MCF 10A (cell line): ENCODE measurements around the gene CSPG4. TPM values are rescaled to one million over a fixed set of nuclear protein-coding genes. Genes with fewer than 3 reads are reported as not detected.

ENCODE experiments used
- BruUV-seq: library from RNA; stranded (reverse); fragments of 400-500 nt; replicated peaks from 2 replicates; lab custom pipeline; 2021; lab: Mats Ljungman, UMichigan
- CTCF ChIA-PET: fragments of 300-600 bp; sonication (Branson Sonifier 250); formaldehyde crosslinking; extraction: SDS; loops from one replicate; lab custom pipeline; 2021; ENCODE audit warnings: antibody characterized with exemption, inconsistent platforms; lab: Yijun Ruan, JAX
- POLR2A ChIA-PET: fragments of 300-600, 350-650 bp; sonication (Branson Sonifier 250); formaldehyde crosslinking; extraction: SDS; loops from one replicate; lab custom pipeline; 2020; ENCODE audit warnings: antibody characterized with exemption, inconsistent platforms; lab: Yijun Ruan, JAX
- DNase-seq: peaks from one replicate; pipeline ENCODE4 v3.0.0-alpha.2; 2018; ENCODE audit not compliant: unreplicated experiment
- H3K27ac Mint-ChIP-seq: one replicate; pipeline ENCODE4 v1.8.0; 2022; ENCODE audit warnings: mild to moderate bottlenecking, low read depth, mixed read lengths; ENCODE audit not compliant: unreplicated experiment
- H3K27me3 Mint-ChIP-seq: one replicate; pipeline ENCODE4 v1.8.0; 2022; ENCODE audit warnings: mixed read lengths; ENCODE audit not compliant: insufficient read depth, unreplicated experiment
- H3K36me3 Mint-ChIP-seq: one replicate; pipeline ENCODE4 v1.8.0; 2022; ENCODE audit warnings: mild to moderate bottlenecking, moderate library complexity, mixed read lengths; ENCODE audit not compliant: insufficient read depth, unreplicated experiment
- H3K4me1 Mint-ChIP-seq: one replicate; pipeline ENCODE4 v1.8.0; 2022; ENCODE audit warnings: mixed read lengths; ENCODE audit not compliant: insufficient read depth, unreplicated experiment
- H3K4me3 Mint-ChIP-seq: one replicate; pipeline ENCODE4 v1.8.0; 2022; ENCODE audit warnings: mild to moderate bottlenecking, moderate library complexity, mixed read lengths; ENCODE audit not compliant: unreplicated experiment
- H3K9me3 Mint-ChIP-seq: one replicate; pipeline ENCODE4 v1.8.0; 2022; ENCODE audit warnings: mixed read lengths; ENCODE audit not compliant: unreplicated experiment
- intact Hi-C: fragments of 100-400 bp; cut with micrococcal nuclease; formaldehyde crosslinking; loops from 2 replicates; pipeline ENCODE4 v1.14.1; 2022
- total RNA-seq: library from RNA; stranded (reverse); gene quantifications from 2 replicates; pipeline ENCODE4 v1.2.3, GENCODE V29; 2022
- TF ChIP-seq, protein P1 (sequence below): fragments of 200-600 bp; IDR thresholded peaks from one replicate; pipeline ENCODE4 v1.8.0; 2022; ENCODE audit warnings: antibody characterized with exemption, mild to moderate bottlenecking; ENCODE audit not compliant: unreplicated experiment

The CSPG4 gene
- total RNA-seq, 1 experiment from 2014 or later, result 0.21 TPM

- Mint-ChIP-seq H3K36me3 (peaks cover 7% of the 10 kb centered on the region), H3K27ac (peak overlapping the region; percentile 80)
- DNase-seq, result peak; percentile 9
Observed at GRCh38 chr15:75695634-75696310, 16.9 kb downstream of the CSPG4 start.

DNA sequence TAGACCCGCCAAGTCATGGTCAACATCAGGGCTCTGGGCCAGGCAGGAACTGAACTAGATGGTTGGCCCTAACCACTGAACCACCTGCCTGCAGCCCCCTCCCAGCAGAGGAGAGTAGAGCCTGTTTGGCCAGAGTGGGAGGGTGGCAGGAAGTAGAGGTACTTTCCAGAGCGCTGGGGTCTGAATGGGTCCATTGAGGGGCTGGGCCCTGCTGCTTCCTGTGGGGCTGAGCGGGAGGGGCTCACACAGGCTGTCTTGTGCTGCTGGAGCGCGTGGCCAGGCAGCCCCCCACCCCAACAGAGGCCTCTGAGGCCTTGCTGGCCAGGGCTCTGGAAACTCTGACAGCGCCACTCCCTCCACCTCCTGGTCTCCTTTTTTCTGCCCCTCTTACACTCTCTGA, 17.4 kb downstream of the CSPG4 start:
- no TSS peak for BruUV-seq
- CTCF ChIA-PET, result interaction anchor here (0.7 to 2.3 kb wide), 3 partner anchors 11 to 33 kb away, joined by 3 to 17 read pairs (median 4); no protein-coding TSS in a partner anchor
- DNase-seq, result no peak
- H3K36me3 Mint-ChIP-seq, result peaks cover 7% of the 10 kb centered on the region
- no peak overlapping the region for H3K4me3 Mint-ChIP-seq
- H3K27me3 Mint-ChIP-seq, result no peaks in the 10 kb centered on the region
- intact Hi-C loops, result no loop called here
- TF ChIP-seq, protein P1, sequence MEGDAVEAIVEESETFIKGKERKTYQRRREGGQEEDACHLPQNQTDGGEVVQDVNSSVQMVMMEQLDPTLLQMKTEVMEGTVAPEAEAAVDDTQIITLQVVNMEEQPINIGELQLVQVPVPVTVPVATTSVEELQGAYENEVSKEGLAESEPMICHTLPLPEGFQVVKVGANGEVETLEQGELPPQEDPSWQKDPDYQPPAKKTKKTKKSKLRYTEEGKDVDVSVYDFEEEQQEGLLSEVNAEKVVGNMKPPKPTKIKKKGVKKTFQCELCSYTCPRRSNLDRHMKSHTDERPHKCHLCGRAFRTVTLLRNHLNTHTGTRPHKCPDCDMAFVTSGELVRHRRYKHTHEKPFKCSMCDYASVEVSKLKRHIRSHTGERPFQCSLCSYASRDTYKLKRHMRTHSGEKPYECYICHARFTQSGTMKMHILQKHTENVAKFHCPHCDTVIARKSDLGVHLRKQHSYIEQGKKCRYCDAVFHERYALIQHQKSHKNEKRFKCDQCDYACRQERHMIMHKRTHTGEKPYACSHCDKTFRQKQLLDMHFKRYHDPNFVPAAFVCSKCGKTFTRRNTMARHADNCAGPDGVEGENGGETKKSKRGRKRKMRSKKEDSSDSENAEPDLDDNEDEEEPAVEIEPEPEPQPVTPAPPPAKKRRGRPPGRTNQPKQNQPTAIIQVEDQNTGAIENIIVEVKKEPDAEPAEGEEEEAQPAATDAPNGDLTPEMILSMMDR, result no peak
- POLR2A ChIA-PET, result no interaction called here
- no peak overlapping the region for H3K27ac Mint-ChIP-seq
- peaks cover 51% of the 10 kb centered on the region for H3K4me1 Mint-ChIP-seq
- H3K9me3 Mint-ChIP-seq, result no peaks in the 10 kb centered on the region

More at GRCh38 chr15:75695634-75696310, 16.9 kb downstream of the CSPG4 start:
- CTCF ChIA-PET, result interaction anchor here (0.7 to 2.3 kb wide), 4 partner anchors 11 to 90 kb away, joined by 3 to 17 read pairs (median 4); no protein-coding TSS in a partner anchor
- intact Hi-C loops, result no loop called here
- POLR2A ChIA-PET, result interaction anchor here (1.5 kb wide), 1 partner anchor 28 kb away, joined by 3 read pairs; a partner anchor contains a TSS
- no peaks in the 10 kb centered on the region for H3K9me3 Mint-ChIP-seq
- no peaks in the 10 kb centered on the region for H3K27me3 Mint-ChIP-seq
- no TSS peak for BruUV-seq
- TF ChIP-seq, protein P1, result no peak
- H3K4me1 Mint-ChIP-seq, result peaks cover 56% of the 10 kb centered on the region
- H3K4me3 Mint-ChIP-seq, result peak overlapping the region; percentile 13

GRCh38 chr15:75694241-75695182, 18.1 kb downstream of the CSPG4 start:
- H3K4me1 Mint-ChIP-seq, result peaks cover 49% of the 10 kb centered on the region
- ChIA-PET POLR2A (interaction anchor here (0.5 to 1.6 kb wide), 7 partner anchors 29 to 243 kb away, joined by 4 to 8 read pairs (median 4); partner anchors contain the start of genes IMP3 and SIN3A), CTCF (interaction anchor here (0.7 to 2.3 kb wide), 5 partner anchors 10 to 231 kb away, joined by 3 to 17 read pairs (median 5); a partner anchor contains a TSS)
- H3K27ac Mint-ChIP-seq, result peak overlapping the region; percentile 59
- peak overlapping the region; percentile 18 for H3K4me3 Mint-ChIP-seq
- TF ChIP-seq, protein P1, result peak; percentile 46
- peaks cover 7% of the 10 kb centered on the region for H3K36me3 Mint-ChIP-seq
- no peaks in the 10 kb centered on the region for H3K9me3 Mint-ChIP-seq
- peak; percentile 95 for DNase-seq
- H3K27me3 Mint-ChIP-seq, result no peaks in the 10 kb centered on the region
- BruUV-seq, result no TSS peak
- intact Hi-C loops, result no loop called here
